Measurements from ENCODE around the gene STAP2.

Gene STAP2

GRCh38 chr19:4368128-4368820 is 29.6 kb upstream of the STAP2 start:
- TF ChIP-seq, protein P1, sequence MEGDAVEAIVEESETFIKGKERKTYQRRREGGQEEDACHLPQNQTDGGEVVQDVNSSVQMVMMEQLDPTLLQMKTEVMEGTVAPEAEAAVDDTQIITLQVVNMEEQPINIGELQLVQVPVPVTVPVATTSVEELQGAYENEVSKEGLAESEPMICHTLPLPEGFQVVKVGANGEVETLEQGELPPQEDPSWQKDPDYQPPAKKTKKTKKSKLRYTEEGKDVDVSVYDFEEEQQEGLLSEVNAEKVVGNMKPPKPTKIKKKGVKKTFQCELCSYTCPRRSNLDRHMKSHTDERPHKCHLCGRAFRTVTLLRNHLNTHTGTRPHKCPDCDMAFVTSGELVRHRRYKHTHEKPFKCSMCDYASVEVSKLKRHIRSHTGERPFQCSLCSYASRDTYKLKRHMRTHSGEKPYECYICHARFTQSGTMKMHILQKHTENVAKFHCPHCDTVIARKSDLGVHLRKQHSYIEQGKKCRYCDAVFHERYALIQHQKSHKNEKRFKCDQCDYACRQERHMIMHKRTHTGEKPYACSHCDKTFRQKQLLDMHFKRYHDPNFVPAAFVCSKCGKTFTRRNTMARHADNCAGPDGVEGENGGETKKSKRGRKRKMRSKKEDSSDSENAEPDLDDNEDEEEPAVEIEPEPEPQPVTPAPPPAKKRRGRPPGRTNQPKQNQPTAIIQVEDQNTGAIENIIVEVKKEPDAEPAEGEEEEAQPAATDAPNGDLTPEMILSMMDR (IDR thresholded peaks at IDR 0.05; ENCODE audit: extremely low read depth, missing control alignments): no peak
- DNase-seq (ENCODE audit: low spot score): no peak

DNA sequence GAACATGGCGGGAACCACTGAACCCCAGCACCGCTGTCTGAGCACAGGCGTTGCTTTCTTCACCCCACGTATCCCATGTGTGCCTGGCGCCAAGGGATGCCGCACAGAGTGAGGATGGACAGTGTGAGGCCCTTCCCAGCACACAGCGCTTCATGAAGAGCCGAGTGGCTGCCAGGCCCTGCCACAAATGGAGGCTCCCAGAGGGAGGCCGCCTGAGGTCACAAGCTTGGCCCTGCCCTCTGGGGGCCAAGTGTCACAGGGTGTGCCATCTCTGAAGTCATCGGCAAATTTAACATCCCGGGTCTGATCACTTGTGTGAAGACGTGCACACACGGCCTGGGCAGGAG is 29.1 kb upstream of the STAP2 start:
- TF ChIP-seq, protein P1 (IDR thresholded peaks at IDR 0.05; ENCODE audit: extremely low read depth, missing control alignments): no peak
- no peak for DNase-seq (ENCODE audit: low spot score)

DNA sequence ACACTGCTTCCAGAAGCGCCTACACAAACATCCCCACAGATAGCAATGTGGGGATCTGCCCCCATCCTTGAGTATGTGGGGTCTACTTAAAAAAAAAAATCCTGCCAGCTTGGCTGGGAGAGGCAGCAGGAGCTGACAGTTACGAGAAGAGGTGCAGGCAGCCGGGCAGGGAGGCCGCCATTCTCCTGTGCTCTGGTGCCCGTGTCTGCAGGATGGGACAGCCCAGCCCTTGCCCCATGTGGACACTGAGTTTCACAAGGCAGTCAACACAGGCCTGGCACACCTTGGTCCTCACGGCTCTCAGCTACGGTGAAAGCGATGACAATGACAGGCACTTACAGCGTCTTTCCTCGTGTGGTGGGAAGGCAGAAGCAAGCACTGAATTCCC is 28.7 kb upstream of the STAP2 start:
- TF ChIP-seq, protein P1 (IDR thresholded peaks at IDR 0.05; ENCODE audit: extremely low read depth, missing control alignments): no peak
- no peak for DNase-seq (ENCODE audit: low spot score)

DNA sequence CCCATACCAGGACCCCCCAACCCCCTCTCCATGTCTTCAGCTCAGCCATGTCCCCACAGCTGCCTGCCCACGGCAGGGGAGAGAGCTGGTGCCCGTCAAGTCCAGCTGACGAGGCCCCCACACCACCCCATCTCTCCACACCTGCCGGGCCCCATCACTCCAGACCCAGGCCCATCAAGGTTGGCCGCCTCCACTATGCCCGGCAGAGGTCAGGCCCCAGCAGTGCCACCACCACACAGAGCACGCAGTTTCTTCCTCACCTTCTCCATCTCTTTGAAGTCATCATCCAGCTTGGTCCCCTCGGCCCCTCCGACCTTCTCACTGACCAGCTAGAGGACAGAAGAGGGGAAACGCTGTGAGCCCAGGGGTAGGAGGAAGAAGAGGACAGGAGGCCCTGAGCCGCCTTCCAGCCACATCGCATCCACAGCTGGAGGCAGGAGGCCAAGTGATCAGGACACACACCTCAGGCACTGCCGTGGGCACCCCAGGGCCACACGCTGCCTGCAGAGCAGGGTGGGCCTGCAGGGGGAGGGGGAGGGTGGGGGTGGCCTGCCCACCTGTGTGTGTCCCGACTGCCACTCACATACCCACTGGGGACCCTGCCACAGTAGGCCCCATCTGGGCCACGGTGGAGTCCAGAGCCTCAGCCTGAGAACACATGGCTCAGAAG is 28.2 kb upstream of the STAP2 start:
- DNase-seq (ENCODE audit: low spot score): no peak
- TF ChIP-seq, protein P1 (IDR thresholded peaks at IDR 0.05; ENCODE audit: extremely low read depth, missing control alignments): no peak

- TF ChIP-seq, protein P1 (IDR thresholded peaks at IDR 0.05; ENCODE audit: extremely low read depth, missing control alignments): no peak
- no peak for DNase-seq (ENCODE audit: low spot score)
These were observed 27.4 kb upstream of the STAP2 start for GRCh38 chr19:4365791-4366665.

GRCh38 chr19:4365341-4365740 is 26.7 kb upstream of the STAP2 start:
- DNase-seq (ENCODE audit: low spot score): no peak
- TF ChIP-seq, protein P1 (IDR thresholded peaks at IDR 0.05; ENCODE audit: extremely low read depth, missing control alignments): no peak

Data from GM20000 (cell line).